ENCODE measurements around the gene OSBP2.
A peak's percentile ranks its signal among the peaks of the same experiment; 100 is the strongest.

OSBP2 gene, protein sequence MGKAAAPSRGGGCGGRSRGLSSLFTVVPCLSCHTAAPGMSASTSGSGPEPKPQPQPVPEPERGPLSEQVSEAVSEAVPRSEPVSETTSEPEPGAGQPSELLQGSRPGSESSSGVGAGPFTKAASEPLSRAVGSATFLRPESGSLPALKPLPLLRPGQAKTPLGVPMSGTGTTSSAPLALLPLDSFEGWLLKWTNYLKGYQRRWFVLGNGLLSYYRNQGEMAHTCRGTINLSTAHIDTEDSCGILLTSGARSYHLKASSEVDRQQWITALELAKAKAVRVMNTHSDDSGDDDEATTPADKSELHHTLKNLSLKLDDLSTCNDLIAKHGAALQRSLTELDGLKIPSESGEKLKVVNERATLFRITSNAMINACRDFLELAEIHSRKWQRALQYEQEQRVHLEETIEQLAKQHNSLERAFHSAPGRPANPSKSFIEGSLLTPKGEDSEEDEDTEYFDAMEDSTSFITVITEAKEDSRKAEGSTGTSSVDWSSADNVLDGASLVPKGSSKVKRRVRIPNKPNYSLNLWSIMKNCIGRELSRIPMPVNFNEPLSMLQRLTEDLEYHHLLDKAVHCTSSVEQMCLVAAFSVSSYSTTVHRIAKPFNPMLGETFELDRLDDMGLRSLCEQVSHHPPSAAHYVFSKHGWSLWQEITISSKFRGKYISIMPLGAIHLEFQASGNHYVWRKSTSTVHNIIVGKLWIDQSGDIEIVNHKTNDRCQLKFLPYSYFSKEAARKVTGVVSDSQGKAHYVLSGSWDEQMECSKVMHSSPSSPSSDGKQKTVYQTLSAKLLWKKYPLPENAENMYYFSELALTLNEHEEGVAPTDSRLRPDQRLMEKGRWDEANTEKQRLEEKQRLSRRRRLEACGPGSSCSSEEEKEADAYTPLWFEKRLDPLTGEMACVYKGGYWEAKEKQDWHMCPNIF

DNA sequence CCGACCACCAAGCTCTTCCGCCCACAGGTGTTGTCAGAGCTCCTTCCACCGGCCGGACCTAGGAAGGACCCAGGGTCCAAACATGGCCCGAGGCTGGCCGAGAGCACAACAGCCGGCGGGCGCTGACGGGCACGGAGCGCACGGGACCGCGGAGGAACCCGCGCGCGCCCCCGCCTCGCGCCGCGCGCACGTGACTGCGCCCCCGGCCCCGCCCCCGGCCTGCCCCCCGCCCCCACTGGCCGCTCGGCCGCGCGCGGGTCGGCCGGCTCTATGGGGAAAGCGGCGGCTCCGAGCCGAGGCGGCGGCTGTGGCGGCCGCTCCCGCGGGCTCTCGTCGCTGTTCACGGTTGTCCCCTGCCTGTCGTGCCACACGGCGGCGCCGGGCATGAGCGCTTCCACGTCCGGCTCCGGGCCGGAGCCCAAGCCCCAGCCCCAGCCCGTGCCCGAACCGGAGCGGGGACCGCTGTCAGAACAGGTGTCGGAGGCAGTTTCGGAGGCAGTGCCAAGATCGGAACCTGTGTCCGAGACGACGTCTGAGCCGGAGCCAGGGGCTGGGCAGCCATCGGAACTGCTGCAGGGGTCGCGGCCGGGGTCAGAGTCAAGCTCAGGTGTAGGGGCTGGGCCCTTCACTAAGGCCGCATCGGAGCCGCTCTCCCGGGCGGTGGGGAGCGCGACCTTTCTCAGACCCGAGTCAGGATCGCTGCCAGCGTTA is at the start of gene OSBP2:
TSS of gene OSBP2 (plus strand) at position 235 of the 711 bp plus-strand sequence. CDS start at position 271, 36 bp downstream.
- DNase-seq (ENCODE audit: low spot score): peak; percentile 91

DNA sequence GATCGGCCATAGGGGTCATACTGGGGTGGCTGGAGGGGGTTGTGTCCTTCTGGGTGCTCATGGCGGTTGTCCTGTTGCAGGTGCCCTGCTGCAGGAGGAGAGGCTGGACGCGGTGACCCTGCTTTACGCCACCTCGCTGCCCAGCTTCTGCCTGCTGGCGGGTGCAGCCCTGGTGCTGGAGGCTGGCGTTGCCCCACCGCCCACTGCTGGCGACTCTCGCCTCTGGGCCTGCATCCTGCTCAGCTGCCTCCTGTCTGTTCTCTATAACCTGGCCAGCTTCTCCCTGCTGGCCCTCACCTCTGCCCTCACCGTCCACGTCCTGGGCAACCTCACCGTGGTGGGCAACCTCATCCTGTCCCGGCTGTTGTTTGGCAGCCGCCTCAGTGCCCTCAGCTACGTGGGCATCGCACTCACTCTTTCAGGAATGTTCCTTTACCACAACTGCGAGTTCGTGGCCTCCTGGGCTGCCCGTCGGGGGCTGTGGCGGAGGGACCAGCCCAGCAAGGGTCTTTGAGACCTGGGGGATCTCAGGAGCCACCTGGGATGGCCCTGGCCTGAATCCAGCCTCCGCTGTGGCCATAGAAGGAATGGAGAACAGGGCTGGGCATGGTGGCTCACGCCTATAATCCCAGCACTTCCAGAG is 48.0 kb upstream of the OSBP2 start:
- DNase-seq (ENCODE audit: low spot score): no peak

DNA sequence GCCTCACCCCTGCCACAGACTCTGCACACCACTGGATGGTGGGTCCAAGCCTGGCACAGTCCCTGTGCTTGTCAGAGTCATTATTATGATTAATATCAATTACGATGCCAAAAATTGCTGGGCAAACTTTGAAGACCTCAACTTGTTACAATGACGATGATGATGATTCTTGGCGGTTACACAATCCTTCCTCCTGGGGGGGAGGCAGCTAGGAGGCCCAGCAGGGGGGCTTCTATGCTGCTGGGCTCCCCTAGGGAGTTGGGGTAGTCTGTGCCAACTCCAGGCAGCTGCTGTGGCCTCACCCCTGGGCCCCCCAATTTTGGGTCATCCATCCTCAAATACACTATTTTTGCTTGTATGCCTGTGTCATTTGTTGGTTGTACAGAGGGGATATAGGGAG is 47.1 kb upstream of the OSBP2 start:
- no peak for DNase-seq (ENCODE audit: low spot score)

DNA sequence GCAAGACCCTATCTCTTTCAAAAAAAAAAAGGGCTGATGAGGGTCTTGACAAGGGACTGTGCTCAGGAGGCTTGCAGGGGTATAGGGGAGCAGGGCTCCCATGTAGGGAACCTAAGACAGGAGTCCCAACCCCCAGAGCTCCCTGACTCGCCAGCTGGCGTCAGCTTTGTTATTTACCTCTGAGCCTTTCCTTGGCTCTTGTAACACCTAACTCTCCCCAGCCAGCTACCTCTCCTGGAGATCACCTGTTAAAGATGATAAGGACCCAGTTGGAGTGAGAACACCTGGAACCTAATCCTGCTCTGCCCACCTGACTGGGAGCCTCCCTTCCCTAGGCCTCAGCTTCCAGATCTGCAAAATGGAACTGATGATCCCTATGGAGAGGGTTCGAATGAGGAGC is 45.8 kb upstream of the OSBP2 start:
- DNase-seq (ENCODE audit: low spot score): no peak

DNA sequence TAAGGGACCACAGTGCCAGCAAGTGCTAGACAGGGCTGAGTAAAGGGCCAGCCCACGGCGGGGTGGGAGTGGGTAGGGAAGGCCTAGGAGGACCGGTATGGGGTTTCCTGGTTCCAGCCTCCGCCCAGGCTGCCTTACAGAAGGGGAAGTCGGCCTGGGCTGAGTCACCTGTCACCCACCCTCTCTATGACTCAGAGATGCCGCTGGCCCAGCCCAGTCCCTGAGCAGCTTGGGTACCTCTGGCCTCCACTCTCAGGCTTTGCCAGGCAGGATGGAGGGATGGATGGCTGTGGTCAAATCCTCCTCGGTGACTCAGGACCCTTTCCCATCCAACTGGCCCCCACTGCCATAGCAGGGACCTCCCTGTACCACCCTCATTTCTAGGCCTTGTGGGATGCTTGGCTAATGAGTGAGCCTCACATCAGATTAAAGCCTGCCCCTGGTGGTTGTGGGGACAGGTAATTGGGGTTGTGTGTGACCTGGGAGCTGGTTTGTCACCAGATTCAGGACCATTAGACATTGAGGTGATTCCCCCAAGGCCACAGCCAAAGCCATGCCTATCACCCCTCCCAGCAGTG is 45.2 kb upstream of the OSBP2 start:
- DNase-seq (ENCODE audit: low spot score): no peak

DNA sequence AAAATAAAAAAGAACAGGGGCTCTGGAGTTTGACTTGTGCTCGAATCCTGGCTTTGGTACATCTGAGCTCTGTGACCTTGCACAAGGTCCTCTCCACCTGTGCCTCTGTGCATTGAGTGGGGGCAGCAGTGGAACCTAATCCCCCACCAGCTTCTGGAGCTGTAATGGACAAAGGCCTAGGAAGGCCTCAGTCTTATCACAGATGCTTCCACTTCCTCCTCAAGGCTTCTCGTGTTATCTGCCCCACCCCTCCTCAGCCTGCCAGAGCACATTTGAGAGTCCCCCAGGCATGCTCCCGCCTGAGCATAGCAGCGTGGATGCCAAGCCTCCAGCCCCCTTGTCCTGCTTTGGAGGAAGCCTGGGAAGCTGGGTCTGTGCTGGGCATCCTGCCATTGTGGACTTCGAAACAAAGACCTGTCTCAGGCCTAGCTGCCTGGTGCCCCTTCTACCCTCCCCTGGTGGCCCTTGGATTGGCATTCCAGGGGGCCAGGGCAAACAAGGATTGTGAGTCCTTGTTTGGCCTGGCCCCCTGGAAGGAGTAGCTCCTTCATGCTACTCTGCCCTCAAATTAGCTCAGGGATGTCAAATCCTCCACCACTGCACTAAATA is 44.1 kb upstream of the OSBP2 start:
- DNase-seq (ENCODE audit: low spot score): no peak

DNA sequence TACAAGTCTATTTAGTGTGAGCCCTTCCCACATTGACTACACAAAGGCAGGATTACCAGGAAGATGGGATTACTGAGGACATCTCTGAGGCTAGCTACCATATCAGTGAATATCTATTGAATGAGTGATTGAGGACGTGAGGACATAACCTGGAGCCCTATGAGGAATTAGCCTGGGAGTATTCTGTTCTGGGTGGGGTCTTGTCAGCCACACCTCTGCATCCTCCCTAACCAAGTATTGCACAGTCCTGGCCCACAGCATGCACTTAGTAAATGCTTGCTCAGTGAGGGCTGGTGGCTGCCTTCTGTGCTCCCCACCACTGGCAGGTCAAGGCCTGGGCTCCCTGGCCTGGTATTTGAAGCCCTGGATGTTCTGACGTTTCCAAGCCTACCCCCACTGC is 41.8 kb upstream of the OSBP2 start:
- no peak for DNase-seq (ENCODE audit: low spot score)

DNA sequence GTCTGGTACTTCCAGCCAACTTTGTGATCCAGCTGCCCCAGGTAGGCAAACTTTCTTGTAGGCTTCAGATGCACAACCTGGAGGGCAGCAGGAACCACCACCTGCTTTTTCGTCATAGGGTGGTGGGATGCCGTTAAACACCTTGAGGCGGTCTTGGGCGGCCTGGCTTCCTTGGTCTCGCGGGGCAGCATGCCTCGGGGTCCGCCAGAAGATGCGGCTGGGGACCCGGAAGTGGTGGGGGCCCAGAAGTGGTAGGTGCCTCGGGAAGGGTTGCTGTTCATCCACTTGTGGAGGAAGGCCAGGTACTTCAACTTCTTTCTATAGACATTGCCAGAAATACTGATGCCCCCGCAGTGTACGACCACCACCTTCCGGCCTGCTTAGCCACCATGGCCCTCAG is 40.3 kb upstream of the OSBP2 start:
- no peak for DNase-seq (ENCODE audit: low spot score)

DNA sequence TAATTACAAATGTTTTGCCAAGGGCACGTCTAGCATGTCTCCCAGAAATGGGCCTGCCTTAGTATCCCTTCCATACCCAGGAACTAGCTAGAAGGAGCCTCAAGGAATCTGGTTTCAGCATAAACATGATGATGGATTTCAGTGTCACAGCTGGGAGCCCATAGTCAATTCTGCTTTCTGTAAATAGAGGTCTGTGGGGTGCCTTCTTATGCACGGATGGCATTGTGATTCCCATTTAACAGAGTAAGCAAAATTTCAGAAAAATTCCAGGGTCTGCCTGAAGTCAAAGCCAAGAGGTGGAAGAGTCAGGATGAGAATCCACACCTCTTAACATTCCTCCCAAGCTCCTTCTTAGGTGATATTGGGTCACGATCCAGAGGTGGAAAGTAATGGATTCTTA is 39.1 kb upstream of the OSBP2 start:
- DNase-seq (ENCODE audit: low spot score): no peak

DNA sequence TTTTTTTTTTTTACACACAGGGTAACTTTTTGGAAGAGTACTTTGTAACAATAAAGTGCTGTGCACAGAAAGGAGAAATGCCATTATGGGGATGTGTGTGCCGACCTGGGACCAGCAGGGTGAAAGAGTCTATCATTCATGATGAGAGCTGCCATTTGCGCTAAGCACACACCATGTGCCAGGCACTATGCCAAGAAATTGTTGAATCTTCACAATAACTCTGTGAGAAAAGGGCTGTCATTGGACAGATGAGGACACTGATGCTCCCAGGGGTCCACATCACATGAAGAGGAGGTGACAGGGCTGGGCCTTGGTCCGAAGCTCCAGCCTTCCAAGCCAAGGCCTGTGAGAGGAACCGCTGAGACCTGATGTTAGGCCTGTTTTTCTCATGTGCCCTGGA is 32.6 kb upstream of the OSBP2 start:
- DNase-seq (ENCODE audit: low spot score): no peak

DNA sequence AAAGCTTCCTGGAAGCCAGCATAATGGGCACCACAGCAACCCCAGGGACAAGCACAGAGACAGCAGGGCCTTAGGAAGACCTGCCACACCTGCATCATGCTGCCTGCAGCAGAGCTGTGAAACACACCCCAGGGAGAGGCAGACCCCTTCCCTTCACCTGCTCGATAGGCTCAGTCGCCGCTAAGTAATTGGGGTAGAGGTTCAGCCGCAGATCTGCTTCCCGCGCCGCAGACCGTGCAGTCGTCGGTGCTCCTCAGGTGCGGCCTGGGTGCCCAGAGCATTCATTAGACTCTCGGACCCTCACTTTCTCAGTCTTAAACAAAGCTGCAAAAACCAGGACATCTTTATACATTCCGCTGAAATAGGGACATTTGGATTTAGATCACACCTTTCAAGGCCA is 29.9 kb upstream of the OSBP2 start:
- no peak for DNase-seq (ENCODE audit: low spot score)

DNA sequence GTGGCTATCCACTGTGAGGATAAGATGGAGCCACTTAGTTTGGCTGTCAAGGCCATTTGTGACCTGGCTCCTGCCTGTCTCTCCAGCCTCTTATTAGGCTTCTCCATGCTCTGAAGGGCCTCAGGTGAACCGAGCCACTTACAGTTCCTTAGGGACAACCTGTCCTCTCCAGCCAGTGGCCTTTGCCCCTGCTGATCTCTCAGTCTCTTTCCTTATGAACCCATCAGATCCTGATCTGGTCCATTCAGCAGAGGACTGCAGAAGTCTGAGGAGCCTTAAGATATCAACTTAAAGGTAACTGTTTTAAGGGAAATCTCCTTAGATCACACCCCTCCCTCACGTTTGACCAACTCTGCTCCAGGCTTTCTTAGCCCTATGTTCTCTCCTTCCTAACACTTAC is 29.4 kb upstream of the OSBP2 start:
- DNase-seq (ENCODE audit: low spot score): no peak

DNA sequence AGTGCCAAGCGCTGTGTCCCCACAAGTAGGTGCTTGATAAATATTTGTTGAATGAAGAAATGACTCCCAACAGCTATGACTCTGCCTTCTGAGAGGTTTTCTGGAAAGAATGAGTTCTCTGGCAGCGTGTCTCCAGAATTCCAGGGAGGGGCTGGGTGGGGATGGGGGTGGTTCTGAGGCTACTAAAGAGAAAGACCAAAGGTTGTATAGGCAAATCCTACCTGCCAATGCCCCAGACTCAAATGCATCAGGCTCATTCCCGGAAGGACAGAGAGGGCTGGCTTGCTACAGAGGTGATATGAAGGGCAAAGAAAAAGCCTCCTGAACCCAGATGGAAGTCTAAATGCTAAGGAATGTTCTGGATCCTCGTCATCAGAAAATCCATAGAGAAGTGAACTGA is 28.9 kb upstream of the OSBP2 start:
- DNase-seq (ENCODE audit: low spot score): no peak

DNA sequence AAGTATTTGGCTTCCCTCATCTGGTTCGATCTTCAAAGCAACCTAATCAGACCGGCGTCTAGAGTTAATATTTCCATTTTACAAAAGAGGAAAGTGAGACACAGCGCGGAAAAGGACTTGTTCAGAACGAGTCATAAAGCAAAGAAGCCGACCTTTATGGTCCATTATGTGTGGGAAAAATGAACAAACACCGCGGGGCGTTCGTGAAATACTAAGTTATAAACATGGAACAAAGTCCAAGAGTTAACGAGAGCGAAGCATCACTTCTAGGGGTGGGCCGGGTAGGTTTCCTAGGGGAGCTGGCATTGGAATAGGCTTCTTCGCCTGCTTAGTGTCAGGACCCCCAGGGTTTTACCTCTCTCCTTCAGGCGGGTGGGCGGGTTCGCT is 27.6 kb upstream of the OSBP2 start:
- DNase-seq (ENCODE audit: low spot score): no peak

DNA sequence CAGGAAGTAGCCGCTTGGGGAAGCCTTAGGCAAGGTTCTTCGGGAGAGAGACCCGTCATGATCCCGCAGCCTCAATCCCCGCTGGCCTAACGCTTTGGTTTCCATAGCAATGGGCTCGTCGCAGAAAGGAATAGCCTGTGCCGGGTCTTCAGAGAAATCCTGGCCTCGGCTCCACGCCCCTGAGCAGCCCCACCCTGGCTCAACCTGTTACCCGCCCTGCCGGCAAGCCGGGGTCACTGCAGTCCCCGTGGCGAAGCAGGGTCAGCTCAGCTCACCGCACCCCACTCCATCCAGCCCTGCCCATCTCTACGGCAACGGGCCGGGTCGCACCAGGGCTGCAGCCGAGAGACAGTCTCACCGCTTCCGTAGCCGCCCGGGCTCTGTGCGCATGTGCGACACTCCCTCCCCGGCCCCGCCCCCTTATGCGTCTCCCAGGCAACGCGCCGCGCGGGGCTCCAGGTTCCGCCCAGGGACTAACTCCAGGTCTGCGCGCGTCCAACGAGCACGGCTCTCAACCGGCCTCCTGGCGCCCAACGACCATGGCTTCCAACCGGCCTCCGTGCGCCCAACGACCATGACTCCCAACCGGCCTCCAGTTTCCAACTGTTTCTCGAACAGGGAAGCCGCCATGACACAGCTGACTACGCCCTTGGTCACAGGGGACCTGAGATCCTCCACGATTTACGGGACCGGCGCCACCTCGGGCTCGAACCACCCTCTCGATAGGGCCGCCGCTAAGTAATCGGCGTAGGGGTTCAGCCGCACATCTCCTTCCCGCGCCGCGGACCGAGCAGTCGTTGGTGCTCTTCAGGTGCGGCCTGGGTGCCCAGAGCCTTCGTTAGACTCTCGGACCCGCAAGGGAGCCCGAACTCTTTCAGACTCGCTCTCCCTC is 26.9 kb upstream of the OSBP2 start, which contains the start of gene DUSP18:
TSS of gene DUSP18 (minus strand) at position 382 of the 892 bp plus-strand sequence. CDS start 3,872 bp downstream, outside the sequence.
- DNase-seq (ENCODE audit: low spot score): peak; percentile 99

DNA sequence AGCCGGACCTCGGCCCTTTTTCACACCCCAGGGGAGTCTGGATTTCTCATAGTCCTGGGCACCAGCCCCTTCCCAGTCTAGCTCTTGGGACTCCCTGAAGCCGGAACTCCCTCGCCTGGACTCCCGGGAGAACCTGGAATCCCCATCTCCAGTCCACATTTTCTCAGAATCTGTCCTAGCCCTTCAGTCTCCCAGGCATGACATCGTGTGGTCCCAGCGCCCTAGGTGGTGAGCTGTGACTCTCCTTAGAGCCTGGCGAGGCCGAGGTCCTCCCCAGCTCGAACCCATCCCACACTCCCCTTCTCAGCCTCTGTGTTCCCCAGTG is 26.3 kb upstream of the OSBP2 start:
- DNase-seq (ENCODE audit: low spot score): no peak

DNA sequence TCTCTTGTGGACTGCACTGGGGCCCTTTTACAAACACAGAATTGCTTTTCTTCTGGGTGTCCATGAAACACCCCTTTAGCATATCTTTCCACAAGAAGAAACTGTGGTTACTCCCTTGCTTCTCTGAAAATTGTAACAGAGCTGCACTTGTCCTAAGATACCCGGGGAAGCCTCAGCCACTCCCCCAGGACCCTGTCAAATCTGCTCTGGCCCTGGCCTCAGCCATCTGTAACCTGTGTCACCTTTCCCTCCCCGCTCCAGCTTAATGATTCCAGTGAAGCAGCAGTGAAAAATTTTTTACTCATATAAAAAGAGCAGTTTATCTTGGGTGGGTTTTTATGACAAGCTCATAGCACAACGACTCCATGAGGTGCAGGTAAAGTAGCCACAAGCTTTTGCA is 23.6 kb upstream of the OSBP2 start:
- no peak for DNase-seq (ENCODE audit: low spot score)

DNA sequence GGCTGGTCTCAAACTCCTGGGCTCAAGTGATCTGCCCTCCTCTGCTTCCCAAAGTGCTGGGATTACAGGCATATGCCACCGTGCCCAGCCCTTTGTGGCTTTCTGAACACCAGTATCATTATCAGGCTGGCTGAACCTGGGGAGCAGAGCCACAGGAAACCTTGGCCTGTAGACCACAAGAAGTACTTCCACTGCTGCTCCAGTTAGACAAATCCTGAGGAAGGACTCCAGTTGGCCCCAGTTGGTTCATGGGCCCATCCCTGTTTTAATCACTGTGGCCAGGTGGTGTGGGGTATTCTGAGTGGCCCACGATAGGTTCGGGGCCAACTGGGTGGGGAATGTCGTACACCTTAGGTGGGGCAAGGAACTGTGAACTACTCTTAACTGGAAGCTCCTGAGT is 21.5 kb upstream of the OSBP2 start:
- no peak for DNase-seq (ENCODE audit: low spot score)

DNA sequence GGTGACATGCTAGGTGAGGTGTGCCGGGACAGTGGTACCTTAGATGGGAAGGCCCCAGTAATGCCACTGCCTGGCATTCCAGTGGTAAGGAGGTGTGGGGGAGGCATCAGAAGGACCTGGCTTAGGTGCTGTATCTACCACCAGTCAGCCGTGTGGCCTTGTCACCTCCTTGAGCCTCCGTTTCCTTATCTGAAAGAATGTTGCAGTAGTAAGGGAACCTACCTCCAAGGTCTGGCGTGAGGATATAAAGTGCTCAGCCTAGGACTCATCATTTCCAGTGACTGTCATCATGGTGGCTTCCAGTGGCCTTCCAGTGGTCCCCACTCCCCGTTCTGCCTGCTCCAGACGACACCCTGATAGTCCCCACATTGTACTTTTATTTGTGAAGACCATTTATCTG is 20.2 kb upstream of the OSBP2 start:
- no peak for DNase-seq (ENCODE audit: low spot score)

DNA sequence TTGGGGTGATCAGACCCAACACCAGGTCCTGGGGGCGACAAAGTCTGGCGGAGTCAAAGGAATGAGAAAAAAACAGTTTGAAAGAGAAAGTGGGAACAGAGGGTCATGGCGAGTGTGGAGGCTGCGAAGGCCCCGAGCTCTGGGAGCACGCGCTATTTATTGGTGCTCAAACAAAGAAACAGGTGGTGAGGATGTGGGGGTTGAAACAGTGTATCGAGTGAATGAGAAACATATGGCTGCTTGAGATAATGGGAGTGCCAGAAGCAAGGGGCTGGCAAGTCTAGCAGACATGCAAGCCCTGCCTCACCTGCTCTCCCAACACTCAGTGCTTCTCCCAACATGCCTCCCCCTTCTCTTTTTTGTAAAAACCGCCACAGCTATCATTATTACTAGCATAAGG is 19.2 kb upstream of the OSBP2 start:
- no peak for DNase-seq (ENCODE audit: low spot score)
